PC-9 (cell line): ENCODE data around the gene EVI5L. TPM values are rescaled to one million over a fixed set of nuclear protein-coding genes. Genes with fewer than 3 reads are reported as not detected.

ENCODE experiments used
- BruUV-seq: library from RNA; stranded (reverse); fragments of 400-500 nt; replicated peaks from 2 replicates; lab custom pipeline; 2021; lab: Mats Ljungman, UMichigan
- CTCF ChIA-PET: fragments of 300-600 bp; sonication (Branson Sonifier 250); formaldehyde crosslinking; loops from one replicate; lab custom pipeline; 2022; ENCODE audit warnings: antibody characterized with exemption; lab: Charles Lee
- POLR2A ChIA-PET: fragments of 300-600 bp; sonication (Branson Sonifier 250); formaldehyde crosslinking; loops from one replicate; lab custom pipeline; 2022; ENCODE audit warnings: antibody characterized with exemption; ENCODE audit not compliant: unreplicated experiment; lab: Charles Lee
- DNase-seq, 2 experiments: peaks; one replicate each; pipeline versions ENCODE4 v3.0.0 to v3.0.0-alpha.2; 2015 to 2022; ENCODE audit warnings: mixed read lengths in 1 of 2
- H2AFZ ChIP-seq: fragments of 200-600 bp; sonication (generic); 2 replicates; pipeline ENCODE4 v1.8.1; 2017; ENCODE audit warnings: antibody characterized with exemption
- H3F3A ChIP-seq: fragments of 200-600 bp; sonication (generic); 2 replicates; pipeline ENCODE4 v1.8.1; 2017; ENCODE audit warnings: antibody characterized with exemption, mild to moderate bottlenecking, low read depth; ENCODE audit not compliant: insufficient read depth
- H3K27ac ChIP-seq: fragments of 200-600 bp; sonication (generic); 2 replicates; pipeline ENCODE4 v1.6.1; 2016; ENCODE audit warnings: mixed run types
- H3K27me3 ChIP-seq: fragments of 200-600 bp; sonication (generic); 2 replicates; pipeline ENCODE4 v1.6.1; 2016; ENCODE audit warnings: low read depth, mixed run types; ENCODE audit not compliant: insufficient read depth
- H3K36me3 ChIP-seq: fragments of 200-600 bp; sonication (generic); 2 replicates; pipeline ENCODE4 v1.6.1; 2016; ENCODE audit warnings: low read depth, mixed run types
- H3K4me1 ChIP-seq: fragments of 200-600 bp; sonication (generic); replicated peaks from 2 replicates; pipeline ENCODE4 v1.6.1; 2016; ENCODE audit warnings: mixed run types; ENCODE audit not compliant: insufficient read depth
- H3K4me2 ChIP-seq: fragments of 200-600 bp; sonication (generic); 2 replicates; pipeline ENCODE4 v1.6.1; 2017; ENCODE audit warnings: mixed run types
- H3K4me3 ChIP-seq: fragments of 200-600 bp; sonication (generic); 2 replicates; pipeline ENCODE4 v1.6.1; 2016; ENCODE audit warnings: mixed run types
- H3K79me2 ChIP-seq: fragments of 200-600 bp; sonication (generic); 2 replicates; pipeline ENCODE4 v1.6.1; 2017; ENCODE audit warnings: low read depth, mixed run types
- H3K9me2 ChIP-seq: fragments of 200-600 bp; sonication (generic); 2 replicates; pipeline ENCODE4 v1.8.1; 2017; ENCODE audit warnings: mild to moderate bottlenecking; ENCODE audit not compliant: insufficient read depth
- H3K9me3 ChIP-seq: fragments of 200-600 bp; sonication (generic); 2 replicates; pipeline ENCODE4 v1.8.1; 2016; ENCODE audit warnings: low read depth; ENCODE audit not compliant: insufficient read depth
- H4K20me1 ChIP-seq: fragments of 200-600 bp; sonication (generic); 2 replicates; pipeline ENCODE4 v1.8.1; 2017; ENCODE audit not compliant: insufficient read depth
- CTCF ChIP-seq: fragments of 200-600 bp; sonication (generic); conservative IDR thresholded peaks from 2 replicates; pipeline ENCODE4 v1.6.1; 2017; ENCODE audit warnings: mixed run types, antibody characterized with exemption, mild to moderate bottlenecking, moderate library complexity
- EZH2 ChIP-seq: fragments of 200-600 bp; sonication (generic); IDR thresholded peaks from 2 replicates; pipeline ENCODE4 v1.8.0; 2017; ENCODE audit warnings: antibody characterized with exemption, low read depth
- intact Hi-C: fragments of 100-400 bp; cut with micrococcal nuclease; formaldehyde crosslinking; loops from one replicate; pipeline ENCODE4 v1.10.0; 2022; ENCODE audit not compliant: unreplicated experiment
- total RNA-seq: library from RNA; stranded (reverse); gene quantifications from 2 replicates; pipeline ENCODE4 v1.2.3, GENCODE V29; 2021

EVI5L gene
- total RNA-seq, 1 experiment from 2014 or later, result 19.2 TPM

- H2AFZ ChIP-seq, result no peak overlapping the region
- no peak overlapping the region for H3K4me2 ChIP-seq
- H3K9me3 ChIP-seq, result no peaks in the 10 kb centered on the region
- no peak overlapping the region for H3K27ac ChIP-seq
- peaks cover 7% of the 10 kb centered on the region; the same call in 1 of the 2 replicates for H3K4me1 ChIP-seq
- intact Hi-C loops, result no loop called here
- no peak for DNase-seq
- POLR2A ChIA-PET, result interaction anchor here (0.5 to 0.6 kb wide), 2 partner anchors 37 to 1010 kb away, joined by 3 to 6 read pairs; no protein-coding TSS in a partner anchor
- no peaks in the 10 kb centered on the region for H3K79me2 ChIP-seq
- no peaks in the 10 kb centered on the region for H4K20me1 ChIP-seq
- TF ChIP-seq EZH2 (no peak), CTCF (no peak)
- no peak overlapping the region for H3K4me3 ChIP-seq
- H3K9me2 ChIP-seq, result no peaks in the 10 kb centered on the region
- no peaks in the 10 kb centered on the region for H3K27me3 ChIP-seq
- H3K36me3 ChIP-seq, result no peaks in the 10 kb centered on the region
- BruUV-seq, result no TSS peak
- CTCF ChIA-PET, result no interaction called here
- H3F3A ChIP-seq, result peaks cover 3% of the 10 kb centered on the region
Measured at GRCh38 chr19:7818806-7819205, 11.2 kb upstream of the EVI5L start.

GRCh38 chr19:7819337-7819736 lies 10.7 kb upstream of the EVI5L start:
- no peaks in the 10 kb centered on the region for H3K9me2 ChIP-seq
- no peaks in the 10 kb centered on the region for H3K9me3 ChIP-seq
- BruUV-seq, result no TSS peak
- no peak overlapping the region for H3K27ac ChIP-seq
- H3F3A ChIP-seq, result peaks cover 9% of the 10 kb centered on the region
- H2AFZ ChIP-seq, result no peak overlapping the region
- H3K79me2 ChIP-seq, result no peaks in the 10 kb centered on the region
- DNase-seq, result no peak
- POLR2A ChIA-PET, result interaction anchor here (0.5 kb wide), 1 partner anchor 37 kb away, joined by 3 read pairs; no protein-coding TSS in a partner anchor
- H3K27me3 ChIP-seq, result no peaks in the 10 kb centered on the region
- H3K4me3 ChIP-seq, result no peak overlapping the region
- TF ChIP-seq EZH2, result no peak
- TF ChIP-seq CTCF, result no peak
- no peaks in the 10 kb centered on the region for H3K36me3 ChIP-seq
- intact Hi-C loops, result no loop called here
- peaks cover 7% of the 10 kb centered on the region; the same call in 1 of the 2 replicates for H3K4me1 ChIP-seq
- CTCF ChIA-PET, result no interaction called here
- H3K4me2 ChIP-seq, result no peak overlapping the region
- H4K20me1 ChIP-seq, result no peaks in the 10 kb centered on the region

GRCh38 chr19:7820588-7820987 lies 9.4 kb upstream of the EVI5L start:
- no peak overlapping the region for H3K4me2 ChIP-seq
- no peaks in the 10 kb centered on the region for H3K9me2 ChIP-seq
- CTCF ChIA-PET, result no interaction called here
- no peaks in the 10 kb centered on the region for H3K79me2 ChIP-seq
- H3K9me3 ChIP-seq, result no peaks in the 10 kb centered on the region
- H3K4me3 ChIP-seq, result no peak overlapping the region
- H2AFZ ChIP-seq, result no peak overlapping the region
- peaks cover 10% of the 10 kb centered on the region for H3F3A ChIP-seq
- POLR2A ChIA-PET, result no interaction called here
- H3K27me3 ChIP-seq, result no peaks in the 10 kb centered on the region
- no peaks in the 10 kb centered on the region for H3K36me3 ChIP-seq
- no peak overlapping the region for H3K27ac ChIP-seq
- no peaks in the 10 kb centered on the region for H3K4me1 ChIP-seq
- intact Hi-C loops, result no loop called here
- DNase-seq, result no peak
- no TSS peak for BruUV-seq
- no peak for TF ChIP-seq CTCF
- TF ChIP-seq EZH2, result no peak
- no peaks in the 10 kb centered on the region for H4K20me1 ChIP-seq
